HG02759 (cell line): Measurements from ENCODE around the gene EHMT1.
A peak's percentile ranks its signal among the peaks of the same experiment; 100 is the strongest.
"Not testable (repeated sequence)": the region's sequence is repeated elsewhere in the genome, so short reads cannot be mapped to it uniquely, and the experiment has no call there.

Source experiments
- ATAC-seq: cut with Tn5 transposase; IDR thresholded peaks from one replicate; pipeline ENCODE4 v1.9.1; 2021; ENCODE audit warnings: mild to moderate bottlenecking, moderate library complexity; ENCODE audit not compliant: unreplicated experiment

The EHMT1 gene

GRCh38 chr9:137590469-137591383 is 28.1 kb upstream of the EHMT1 start, which contains the start of gene ZMYND19:
Gene ZMYND19, minus strand, starts transcription at chr9:137590512. Its CDS starts 249 bp downstream, at chr9:137590263.
- peak; percentile 88 for ATAC-seq

- ATAC-seq = no peak
Measured at GRCh38 chr9:137592767-137593166, 26.0 kb upstream of the EHMT1 start.

GRCh38 chr9:137593176-137593575 is 25.6 kb upstream of the EHMT1 start:
- no peak for ATAC-seq

GRCh38 chr9:137596577-137596976 is 22.2 kb upstream of the EHMT1 start:
- ATAC-seq = not testable (repeated sequence)

- ATAC-seq = no peak
Measured at GRCh38 chr9:137598943-137599342, 19.9 kb upstream of the EHMT1 start.

- ATAC-seq = no peak
Measured at GRCh38 chr9:137602661-137603060, 16.1 kb upstream of the EHMT1 start.

- no peak for ATAC-seq
Measured at GRCh38 chr9:137603879-137604278, 14.9 kb upstream of the EHMT1 start.

- ATAC-seq = no peak
Measured at GRCh38 chr9:137604345-137605086, 14.3 kb upstream of the EHMT1 start.

GRCh38 chr9:137605121-137606004 is 13.4 kb upstream of the EHMT1 start, which contains the start of gene ARRDC1:
Gene ARRDC1, plus strand, starts transcription at chr9:137605686. Its CDS starts 32 bp downstream, at chr9:137605718.
- peak; percentile 81 for ATAC-seq

GRCh38 chr9:137606005-137606621 is 12.7 kb upstream of the EHMT1 start:
- ATAC-seq = peak; percentile 16

GRCh38 chr9:137606734-137607138 is 12.1 kb upstream of the EHMT1 start:
- ATAC-seq = no peak

- ATAC-seq = no peak
Measured at GRCh38 chr9:137607141-137607857, 11.5 kb upstream of the EHMT1 start.

- no peak for ATAC-seq
Measured at GRCh38 chr9:137610944-137611343, 7.9 kb upstream of the EHMT1 start.

- ATAC-seq = no peak
Measured at GRCh38 chr9:137611623-137612609, 6.9 kb upstream of the EHMT1 start.

- no peak for ATAC-seq
Measured at GRCh38 chr9:137612741-137613142, 6.1 kb upstream of the EHMT1 start.

GRCh38 chr9:137613259-137613658 is 5.5 kb upstream of the EHMT1 start:
- ATAC-seq = no peak

- ATAC-seq = no peak
Measured at GRCh38 chr9:137613738-137614523, 4.9 kb upstream of the EHMT1 start.
